NCI-H146 treated with DMSO at 0.1 percent for 48 hours (cell line): Measurements from ENCODE around the gene BCL11B.

Experiments
- DNase-seq: peaks from one replicate; lab custom pipeline; 2025; ENCODE audit not compliant: unreplicated experiment; lab: John Stamatoyannopoulos, UW

BCL11B gene

DNA sequence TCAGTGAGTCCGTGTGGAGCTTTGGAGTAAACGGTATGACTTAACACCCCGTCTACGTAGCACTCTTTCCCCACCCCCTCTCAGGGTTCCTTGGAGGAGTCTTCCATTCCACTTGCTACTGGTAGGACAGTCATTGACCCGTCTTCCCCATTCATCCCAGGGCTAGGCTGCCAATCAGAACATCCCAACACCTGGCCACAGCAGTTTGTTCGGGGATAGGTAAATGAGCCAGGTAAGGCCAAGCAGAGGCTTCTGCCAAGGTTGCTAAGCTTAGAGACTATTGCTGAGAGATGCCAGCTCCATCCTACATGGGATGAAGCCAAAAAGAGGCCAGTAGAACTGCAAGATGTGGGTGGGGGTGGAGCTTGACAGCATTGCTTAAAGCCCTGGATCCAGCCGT, 130.8 kb downstream of the BCL11B start:
- no peak for DNase-seq

DNA sequence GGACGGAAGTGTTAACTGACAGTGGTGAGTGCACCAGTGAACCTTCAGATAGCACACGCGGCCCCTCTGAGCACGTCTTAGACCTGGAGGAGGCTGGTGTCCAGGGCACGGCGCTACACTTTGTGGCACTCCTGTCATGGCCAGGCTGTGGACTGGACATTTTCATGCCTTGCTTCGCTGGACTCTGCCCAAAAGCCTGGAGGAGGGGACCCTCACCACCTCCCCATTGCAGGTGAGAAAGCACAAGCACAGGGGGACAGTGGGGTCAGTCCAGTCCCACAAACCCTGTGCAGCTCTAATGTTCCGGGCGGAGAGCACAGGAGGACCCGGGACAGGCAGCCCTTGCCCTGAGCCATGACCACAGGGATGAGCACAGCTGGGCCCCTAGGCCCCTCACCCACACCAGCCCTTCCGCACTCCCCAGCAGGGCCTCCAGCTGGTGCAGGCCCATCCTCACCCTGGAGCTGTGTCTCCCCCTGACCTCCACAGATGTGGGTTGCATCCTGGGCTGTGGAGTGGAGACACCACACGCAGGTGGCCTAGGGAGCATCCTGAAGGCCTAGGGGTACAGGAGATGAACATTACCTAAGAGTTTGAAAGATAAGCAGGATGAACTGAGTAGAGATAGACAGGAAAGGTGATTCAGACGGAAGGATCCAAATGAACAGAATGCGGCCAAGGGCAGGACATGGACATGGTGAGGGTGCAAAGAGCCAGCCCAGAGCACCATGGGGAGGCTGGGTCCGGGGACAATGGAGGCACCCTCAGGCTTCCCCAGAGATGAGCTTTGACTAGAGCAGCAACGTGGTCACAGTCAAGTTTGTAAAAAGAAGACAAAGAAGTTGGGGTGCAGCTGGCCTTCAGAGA, 132.8 kb downstream of the BCL11B start:
- DNase-seq = no peak

DNA sequence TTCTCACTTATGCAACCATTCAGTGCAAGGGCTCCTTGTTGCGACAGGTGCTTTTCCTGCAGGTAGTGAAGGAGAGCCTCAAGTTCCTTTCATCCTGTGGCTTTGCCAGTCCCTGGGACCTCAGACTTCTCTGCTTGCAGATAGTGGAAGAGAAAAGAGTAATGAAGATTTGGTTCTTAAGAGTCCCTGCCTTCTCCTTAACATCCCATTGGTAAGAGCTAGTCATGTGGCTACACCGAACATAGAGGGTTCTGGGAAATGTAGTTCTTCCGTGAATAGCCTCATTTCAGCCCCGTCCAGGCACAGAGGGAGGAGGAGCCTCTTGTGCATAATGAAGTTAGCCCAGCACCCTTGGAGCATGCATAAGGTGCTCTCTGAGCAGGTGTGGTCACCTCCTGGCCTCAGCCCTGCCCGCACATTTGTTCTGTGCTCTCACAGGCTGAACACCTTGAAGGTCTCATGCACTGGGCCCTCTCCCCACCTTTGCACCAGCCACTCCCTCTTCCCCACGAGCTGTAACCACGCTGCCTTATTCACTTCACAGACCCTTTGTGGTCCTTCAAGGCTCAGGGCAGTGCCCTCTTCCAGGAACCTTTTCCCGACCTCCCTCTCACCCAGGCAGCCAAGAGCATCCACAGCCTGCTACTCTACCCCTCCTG, 134.0 kb downstream of the BCL11B start:
- DNase-seq = no peak

DNA sequence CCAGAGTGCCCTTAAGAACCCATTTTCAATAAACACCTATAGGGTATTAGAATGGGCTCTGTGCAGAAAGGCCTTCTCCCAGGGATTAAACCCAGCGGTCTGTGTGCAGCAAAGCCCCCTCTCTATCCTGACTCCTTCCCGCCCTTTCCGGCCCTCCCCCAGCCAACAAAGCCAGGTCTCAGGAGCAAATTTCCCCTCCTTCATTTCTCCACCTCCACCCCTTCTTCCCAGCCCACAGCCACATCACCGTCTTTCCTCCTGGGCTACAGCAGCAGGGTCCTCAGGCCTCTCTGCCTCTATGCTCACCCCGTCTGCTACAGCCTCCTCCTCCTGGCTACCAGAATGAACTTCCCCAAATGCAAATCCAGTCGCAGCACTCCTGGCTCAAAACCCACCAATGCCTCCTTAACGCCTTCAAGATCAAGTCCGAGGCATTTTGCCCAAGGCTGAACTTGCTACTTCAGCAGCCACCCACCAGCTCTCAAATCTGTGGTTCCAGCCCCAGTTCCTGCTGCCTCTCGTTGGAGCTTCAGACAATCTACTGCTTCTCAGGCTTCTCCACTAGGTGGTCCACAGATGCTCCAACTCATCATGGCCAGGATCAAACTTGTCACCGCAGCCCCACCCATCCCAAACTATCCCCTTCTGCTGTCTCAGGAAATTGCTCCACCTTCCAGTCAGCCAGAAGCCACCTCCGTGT, 134.8 kb downstream of the BCL11B start:
- no peak for DNase-seq

DNA sequence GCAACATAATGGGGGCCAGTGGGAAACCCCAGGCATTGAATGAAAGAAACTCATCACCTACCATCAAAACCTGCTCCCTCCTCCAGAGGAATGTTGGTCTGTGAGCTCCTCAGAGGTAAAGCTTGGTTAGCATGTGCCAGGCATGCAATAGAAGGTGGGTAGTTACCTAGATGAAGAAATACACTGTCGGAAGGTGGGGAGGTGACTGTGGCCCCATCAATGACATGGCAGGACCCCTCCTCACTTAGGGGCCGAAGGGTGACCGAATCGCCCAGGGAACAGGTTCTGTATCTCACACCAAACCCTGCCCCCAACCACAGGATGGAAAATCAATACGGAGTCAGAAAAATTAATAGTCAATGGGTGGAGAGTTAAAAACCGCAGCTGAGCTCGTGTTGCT, 135.6 kb downstream of the BCL11B start:
- DNase-seq = no peak

DNA sequence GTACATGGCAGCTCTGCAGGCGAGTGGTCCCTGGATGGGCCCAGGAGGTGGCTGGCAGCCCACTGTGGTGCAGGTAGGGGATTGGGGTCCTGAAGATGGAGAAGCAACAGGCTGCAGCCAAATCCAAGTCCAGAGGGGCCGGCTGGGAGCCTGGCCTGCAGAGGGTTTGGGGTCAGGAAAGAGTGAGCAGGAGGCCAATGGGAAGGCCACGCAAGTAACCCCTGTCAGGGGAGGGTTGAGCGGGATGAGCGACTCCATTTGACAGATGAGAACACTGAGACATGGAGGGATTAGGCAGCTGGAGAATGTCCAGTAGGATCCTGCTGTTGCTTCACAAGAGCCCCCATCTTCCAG, 136.0 kb downstream of the BCL11B start:
- DNase-seq = no peak

DNA sequence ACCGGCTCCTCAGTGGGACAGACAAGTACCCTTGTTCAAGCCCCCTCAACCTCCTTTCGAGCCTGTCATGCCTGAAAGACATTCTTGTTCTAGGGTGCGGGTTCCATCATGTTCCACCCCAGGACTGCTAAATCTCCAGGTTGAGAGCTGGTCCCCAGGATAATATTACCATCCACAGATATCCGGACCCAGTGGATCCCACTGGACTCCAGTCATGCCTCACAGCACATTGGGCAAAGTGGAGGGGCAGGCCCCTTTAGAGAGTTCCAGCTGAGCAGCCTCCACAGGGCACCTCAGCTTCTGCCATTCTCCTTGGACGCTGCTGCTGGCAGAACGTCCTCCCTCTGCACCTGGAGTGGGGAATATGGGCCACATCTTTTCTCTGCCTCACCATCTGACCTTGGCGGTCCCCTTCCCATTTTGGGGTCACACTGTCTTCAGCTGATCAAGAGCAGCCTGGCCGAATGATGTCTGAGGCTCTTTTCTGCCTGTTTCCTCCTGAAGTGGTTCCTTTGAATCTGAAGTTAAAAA, 137.4 kb downstream of the BCL11B start:
- no peak for DNase-seq

DNA sequence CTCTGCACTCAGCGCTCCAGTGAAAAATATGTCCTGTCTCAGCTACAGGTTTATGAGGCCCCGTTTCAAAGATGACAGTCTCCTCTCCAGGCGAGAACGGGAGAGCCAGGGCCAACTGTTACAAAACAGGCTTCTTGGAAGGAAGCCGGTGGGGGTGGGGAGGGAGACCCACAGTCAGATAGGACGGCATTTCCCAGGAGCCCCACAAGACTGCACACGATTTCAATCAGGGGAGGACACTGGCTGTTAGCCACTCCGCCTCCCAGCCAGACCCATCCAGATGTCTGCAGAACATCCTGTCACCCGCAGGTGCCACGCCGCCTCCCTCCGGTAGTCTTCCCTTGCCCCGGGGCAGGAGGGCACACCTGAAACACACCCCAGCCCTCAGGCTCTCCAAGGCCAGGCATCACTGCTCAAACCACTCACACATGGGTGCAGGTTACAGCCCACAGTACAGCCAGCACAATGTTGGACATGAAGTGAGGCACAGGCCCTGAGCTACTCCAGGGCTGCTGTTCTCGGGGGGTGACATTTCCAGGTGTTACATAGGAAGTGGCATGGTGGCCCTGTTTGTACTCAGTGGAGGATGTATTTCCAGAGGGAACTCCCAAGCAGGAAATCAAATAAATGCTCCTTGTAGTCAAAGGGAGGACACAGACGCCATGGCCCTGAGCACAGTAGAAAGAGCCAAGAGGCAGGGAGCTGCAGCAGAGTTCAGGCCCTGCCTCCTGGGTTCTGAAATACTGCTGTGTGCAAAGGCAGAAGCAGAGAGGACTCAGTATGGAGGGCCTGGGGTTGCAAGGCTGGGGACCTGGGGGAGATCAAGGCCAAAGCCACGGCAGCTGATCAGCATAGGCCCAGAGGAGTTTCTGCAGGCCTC, 138.1 kb downstream of the BCL11B start:
- DNase-seq = no peak

DNA sequence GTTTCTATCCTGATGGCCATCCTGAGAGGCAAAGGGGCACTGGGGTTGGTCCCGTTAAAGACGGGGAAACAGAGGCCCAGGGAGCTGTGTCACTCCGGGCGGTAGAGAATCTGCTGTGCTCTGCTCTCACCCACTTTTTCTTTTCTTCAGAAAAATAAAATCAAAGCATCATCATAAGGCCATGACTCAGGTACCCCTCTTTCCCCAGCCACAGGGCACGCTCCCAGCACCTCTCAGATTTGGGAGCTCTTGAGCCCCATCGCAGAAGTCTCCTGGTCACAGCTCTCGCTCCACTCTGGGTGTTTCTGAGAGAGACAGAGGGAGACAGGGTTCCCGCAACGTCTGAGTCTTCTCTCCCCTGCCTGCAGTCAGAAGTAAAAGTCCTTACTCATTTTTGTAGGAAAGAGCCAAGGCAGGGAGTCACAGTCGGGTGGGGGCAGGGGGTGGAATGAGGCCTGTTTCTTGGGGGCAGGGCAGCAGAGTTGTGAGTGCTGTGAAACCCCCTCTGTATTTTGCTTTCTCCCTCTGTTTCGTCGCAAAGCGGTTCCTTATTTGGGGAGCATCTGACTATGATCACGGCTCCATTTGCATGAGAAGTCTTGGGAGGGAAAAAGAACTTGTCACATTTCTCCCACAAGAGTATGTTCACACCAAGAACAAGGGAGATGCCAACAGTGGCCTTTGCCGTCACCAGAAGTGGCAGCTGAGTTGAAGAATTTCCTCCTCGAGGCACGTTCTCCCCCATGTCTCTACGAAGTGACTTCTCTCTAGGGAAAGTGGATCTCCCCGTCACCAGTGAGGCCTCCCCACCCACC, 139.0 kb downstream of the BCL11B start:
- DNase-seq = no peak

DNA sequence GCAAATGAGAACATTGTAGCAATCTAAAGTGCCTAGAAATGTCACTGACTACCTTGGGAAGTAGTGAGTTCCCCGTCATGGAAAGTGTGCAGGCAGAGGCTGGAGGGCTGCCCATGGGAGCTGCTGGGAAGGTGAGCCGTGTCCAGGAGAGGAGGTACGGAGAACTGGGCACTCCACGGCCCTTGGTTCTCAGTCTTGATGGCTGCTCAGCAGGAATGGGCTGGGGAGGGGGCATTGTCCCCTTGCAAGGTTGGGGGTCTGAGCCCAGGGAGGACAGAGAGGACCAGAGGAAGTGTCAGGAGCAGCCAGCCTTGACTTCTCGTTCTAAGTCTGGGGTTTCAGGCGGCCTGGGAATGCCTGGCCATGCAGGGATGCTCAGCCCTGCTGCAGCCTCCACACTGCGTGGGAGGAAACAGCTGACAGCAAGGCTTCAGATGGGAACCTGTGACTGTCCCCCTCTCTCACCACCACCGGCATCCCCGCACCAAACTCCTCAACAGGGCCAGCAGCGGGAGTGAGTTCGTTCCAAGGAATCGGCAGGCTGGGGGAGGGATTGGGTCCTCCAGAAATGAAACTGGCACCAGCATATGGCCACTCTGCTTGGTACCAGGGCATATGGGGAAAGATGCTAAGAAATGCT, 140.2 kb downstream of the BCL11B start:
- DNase-seq = no peak

DNA sequence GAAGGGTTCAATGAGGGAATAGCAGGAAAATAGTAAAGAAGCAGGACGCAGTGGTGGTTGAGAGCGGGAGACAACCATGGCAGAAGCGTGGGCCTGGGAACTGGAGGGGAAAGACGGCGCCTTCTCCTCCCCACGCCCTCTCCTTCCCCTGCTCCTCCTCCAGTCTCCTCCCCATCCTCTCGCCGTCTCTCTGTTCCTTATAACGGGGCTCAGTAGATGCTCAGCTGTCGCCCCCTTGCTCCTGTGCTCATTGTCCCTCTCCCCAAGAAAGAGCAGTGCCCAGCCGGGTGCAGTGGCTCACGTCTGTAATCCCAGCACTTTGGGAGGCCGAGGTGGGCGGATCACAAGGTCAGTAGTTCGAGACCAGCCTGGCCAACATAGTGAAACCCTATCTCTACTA, 142.0 kb downstream of the BCL11B start:
- no peak for DNase-seq

DNA sequence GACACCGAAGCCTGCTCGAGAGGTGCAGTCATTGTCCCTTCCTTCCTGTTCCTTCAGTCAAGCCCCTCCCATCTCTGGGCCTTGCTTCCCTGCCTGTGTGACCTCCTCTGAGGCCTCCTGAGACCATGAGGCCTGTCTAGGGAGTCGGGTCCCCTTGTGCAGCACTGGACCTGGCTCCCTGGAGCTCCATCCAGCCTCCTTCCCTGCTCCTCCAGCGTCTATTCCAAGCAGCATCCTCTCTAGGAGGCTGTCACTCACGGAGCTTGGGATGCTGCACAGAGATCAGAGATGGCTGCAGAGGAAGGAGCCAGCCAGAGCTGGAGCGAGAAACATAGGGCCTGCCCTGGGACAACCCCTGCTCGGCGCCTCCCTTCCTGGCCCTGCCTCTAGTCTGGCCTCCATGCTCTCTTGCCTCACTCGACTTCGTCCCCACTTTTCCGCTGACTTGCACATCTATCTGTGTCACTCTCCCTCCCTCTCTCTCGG, 142.7 kb downstream of the BCL11B start:
- DNase-seq = no peak

DNA sequence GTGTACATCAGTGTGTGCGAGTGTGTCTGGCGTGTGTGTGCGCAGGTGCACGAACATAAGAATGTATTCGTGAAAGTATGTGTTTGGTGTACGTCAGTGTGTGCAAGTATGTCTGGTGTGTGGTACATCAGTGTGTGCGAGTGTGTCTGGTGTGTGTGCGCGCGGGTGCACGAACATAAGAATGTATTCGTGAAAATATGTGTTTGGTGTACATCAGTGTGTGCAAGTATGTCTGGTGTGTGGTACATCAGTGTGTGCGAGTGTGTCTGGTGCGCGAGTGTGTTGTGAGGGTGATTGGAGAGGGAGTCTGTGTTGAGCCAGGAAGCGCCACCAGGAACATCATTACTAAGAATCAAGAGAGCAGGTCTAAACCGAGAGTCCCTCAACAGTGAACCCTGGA, 143.8 kb downstream of the BCL11B start:
- DNase-seq = no peak

DNA sequence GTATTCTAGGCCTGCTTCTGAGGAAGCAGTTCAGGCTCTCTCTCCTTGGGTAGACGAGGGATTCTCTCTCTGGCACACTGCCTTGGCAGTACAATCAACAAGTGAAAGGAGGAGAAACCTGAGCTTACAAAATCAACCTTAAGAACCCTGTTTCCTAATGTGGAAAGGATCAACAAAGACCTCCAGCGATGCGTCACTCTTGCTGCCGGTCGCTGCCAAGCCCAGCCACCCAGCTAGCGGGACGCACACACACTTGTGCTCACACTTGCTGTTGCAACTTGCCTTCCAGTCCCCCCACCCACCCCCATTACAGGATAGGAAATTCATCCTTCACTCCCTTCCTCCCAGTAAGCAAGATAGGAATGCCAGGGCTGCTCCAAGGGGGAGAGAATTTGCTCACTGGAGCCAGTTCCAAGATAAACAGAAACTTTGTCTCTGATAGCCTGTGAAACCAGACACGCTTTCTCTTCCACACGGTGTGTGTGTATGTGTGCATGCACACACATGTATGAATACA, 144.3 kb downstream of the BCL11B start:
- no peak for DNase-seq

DNA sequence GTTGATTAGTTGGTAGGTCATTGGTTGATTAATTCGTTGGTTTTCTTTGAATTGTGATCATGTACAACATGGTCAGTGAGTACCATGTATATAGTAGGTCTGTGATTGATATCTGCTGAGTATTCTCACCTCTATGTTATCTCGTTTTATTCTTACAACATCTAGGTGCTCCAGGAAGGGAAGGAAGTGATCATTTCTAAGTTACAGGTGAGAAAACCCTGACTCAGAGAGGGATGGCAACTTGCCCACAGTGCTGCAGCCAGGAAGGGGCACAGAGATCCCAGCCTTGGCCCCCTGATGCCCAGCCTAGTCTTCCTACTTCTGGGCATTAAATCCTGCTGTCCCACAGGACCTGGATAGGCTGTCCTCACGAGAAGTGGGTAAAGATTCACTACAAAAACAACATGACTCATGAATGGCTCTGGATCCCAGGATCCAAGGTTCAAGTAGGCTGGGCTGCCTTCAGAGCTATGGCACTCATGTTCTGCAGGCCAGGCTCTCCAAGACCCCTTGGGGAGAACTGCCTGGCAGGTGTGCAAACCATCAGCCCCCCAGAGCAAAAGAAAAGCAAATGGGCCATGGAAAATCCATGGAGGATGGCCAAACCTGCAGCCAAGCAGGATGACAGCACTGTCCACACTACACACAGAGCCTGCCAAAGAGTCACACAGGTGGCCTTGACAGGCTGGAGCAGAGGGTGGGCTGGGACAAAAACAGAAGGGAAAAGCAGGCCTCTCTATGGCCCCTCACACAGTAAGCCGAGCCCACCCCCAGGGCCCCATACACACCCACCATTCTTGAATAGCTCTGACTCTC, 146.2 kb downstream of the BCL11B start:
- DNase-seq = no peak

DNA sequence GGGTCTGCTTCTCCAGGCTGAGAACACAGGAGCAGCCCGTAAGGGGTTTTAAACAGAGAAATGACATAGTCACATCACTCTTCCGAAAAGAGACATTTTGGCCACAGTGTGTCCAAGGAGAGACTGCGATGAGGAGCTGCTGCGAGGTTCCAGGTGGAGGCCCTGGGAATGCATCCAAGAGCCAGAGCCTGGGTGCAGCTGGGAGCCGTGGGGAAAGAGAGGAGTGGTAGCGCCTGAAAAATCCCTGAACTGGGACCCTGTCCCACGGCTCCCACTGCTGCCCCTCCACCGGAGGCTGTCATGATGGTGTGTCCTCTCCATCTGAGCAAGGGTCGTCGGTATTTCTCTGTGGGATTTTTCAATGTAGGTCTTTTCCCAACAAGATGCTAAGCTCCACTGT, 146.9 kb downstream of the BCL11B start:
- no peak for DNase-seq

DNA sequence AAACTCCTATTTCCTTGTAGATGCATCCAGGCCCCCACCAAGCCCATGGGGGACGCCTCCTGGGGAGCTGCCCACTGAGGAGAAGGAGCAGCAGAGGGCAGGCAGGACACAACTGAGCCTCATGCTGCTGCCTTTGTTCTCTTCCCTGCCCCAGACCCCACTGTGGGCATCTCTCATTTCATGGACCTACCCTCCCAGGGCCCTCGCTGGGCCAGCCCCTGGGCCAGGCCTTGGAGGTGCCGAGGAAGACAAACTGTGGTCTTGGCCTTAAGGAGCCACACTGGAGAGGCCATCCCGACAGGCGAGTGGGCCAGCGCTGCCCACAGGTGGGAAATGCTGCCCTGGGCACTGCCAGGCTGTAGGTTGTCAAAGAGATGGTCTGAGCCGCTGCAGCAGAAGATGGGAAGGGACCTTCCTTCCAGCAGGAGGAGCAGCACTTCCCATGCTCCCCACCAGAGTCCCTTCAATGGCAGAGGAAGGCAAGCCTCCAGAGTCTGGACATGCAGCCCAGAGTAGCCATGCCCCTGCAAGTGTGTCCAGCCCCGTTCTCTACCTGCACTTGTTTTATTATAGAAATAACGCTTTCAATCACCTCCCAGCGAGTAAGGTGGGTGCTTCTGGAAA, 147.4 kb downstream of the BCL11B start:
- no peak for DNase-seq
